ENCODE results near the gene C12orf54. TPM values are rescaled to one million over a fixed set of nuclear protein-coding genes. Genes with fewer than 3 reads are reported as not detected.
"Not testable (repeated sequence)": the region's sequence is repeated elsewhere in the genome, so short reads cannot be mapped to it uniquely, and the experiment has no call there.

C12orf54 gene
- total RNA-seq, 1 experiment from 2014 or later = not detected

GRCh38 chr12:48454667-48455066 lies 27.6 kb upstream of the C12orf54 start:
- Mint-ChIP-seq H3K4me3 (ENCODE audit: low read depth, unreplicated experiment) (no peak overlapping the region), H3K27ac (ENCODE audit: unreplicated experiment) (no peak overlapping the region), H3K36me3 (ENCODE audit: insufficient read depth, unreplicated experiment) (no peaks in the 10 kb centered on the region), H3K4me1 (ENCODE audit: low read depth, unreplicated experiment) (no peaks in the 10 kb centered on the region), H3K27me3 (ENCODE audit: unreplicated experiment) (peaks cover 69% of the 10 kb centered on the region), H3K9me3 (ENCODE audit: low read depth, unreplicated experiment) (no peaks in the 10 kb centered on the region)
- CTCF ChIA-PET = interaction anchor here (1.0 to 1.1 kb wide), 2 partner anchors 164 to 257 kb away, joined by 4 read pairs; no protein-coding TSS in a partner anchor
- no peak for DNase-seq
- BruUV-seq (replicated peaks) = no TSS peak
- no peak for TF ChIP-seq CTCF (IDR thresholded peaks at IDR 0.05; ENCODE audit: unreplicated experiment)
- intact Hi-C loops (cut with micrococcal nuclease; ENCODE audit: unreplicated experiment) = no loop called here

- intact Hi-C loops (cut with micrococcal nuclease; ENCODE audit: unreplicated experiment) = no loop called here
- no peak for DNase-seq
- TF ChIP-seq CTCF (IDR thresholded peaks at IDR 0.05; ENCODE audit: unreplicated experiment) = no peak
- CTCF ChIA-PET = interaction anchor here (1.0 to 1.1 kb wide), 2 partner anchors 163 to 257 kb away, joined by 4 read pairs; no protein-coding TSS in a partner anchor
- no peak overlapping the region for H3K27ac Mint-ChIP-seq (ENCODE audit: unreplicated experiment)
- no TSS peak for BruUV-seq (replicated peaks)
- no peaks in the 10 kb centered on the region for H3K36me3 Mint-ChIP-seq (ENCODE audit: insufficient read depth, unreplicated experiment)
- H3K4me3 Mint-ChIP-seq (ENCODE audit: low read depth, unreplicated experiment) = no peak overlapping the region
- H3K27me3 Mint-ChIP-seq (ENCODE audit: unreplicated experiment) = peaks cover 69% of the 10 kb centered on the region
- no peaks in the 10 kb centered on the region for H3K4me1 Mint-ChIP-seq (ENCODE audit: low read depth, unreplicated experiment)
- no peaks in the 10 kb centered on the region for H3K9me3 Mint-ChIP-seq (ENCODE audit: low read depth, unreplicated experiment)
Observed at GRCh38 chr12:48455116-48455515, 27.2 kb upstream of the C12orf54 start.

- H3K27me3 Mint-ChIP-seq (ENCODE audit: unreplicated experiment) = peaks cover 75% of the 10 kb centered on the region
- TF ChIP-seq CTCF (IDR thresholded peaks at IDR 0.05; ENCODE audit: unreplicated experiment) = no peak
- no peaks in the 10 kb centered on the region for H3K4me1 Mint-ChIP-seq (ENCODE audit: low read depth, unreplicated experiment)
- no peak overlapping the region for H3K4me3 Mint-ChIP-seq (ENCODE audit: low read depth, unreplicated experiment)
- no peak for DNase-seq
- H3K36me3 Mint-ChIP-seq (ENCODE audit: insufficient read depth, unreplicated experiment) = no peaks in the 10 kb centered on the region
- intact Hi-C loops (cut with micrococcal nuclease; ENCODE audit: unreplicated experiment) = no loop called here
- H3K27ac Mint-ChIP-seq (ENCODE audit: unreplicated experiment) = no peak overlapping the region
- no peaks in the 10 kb centered on the region for H3K9me3 Mint-ChIP-seq (ENCODE audit: low read depth, unreplicated experiment)
- CTCF ChIA-PET = interaction anchor here (0.6 kb wide), 1 partner anchor 12 kb away, joined by 3 read pairs; no protein-coding TSS in a partner anchor
- BruUV-seq (replicated peaks) = no TSS peak
Observed at GRCh38 chr12:48459259-48459658, 23.0 kb upstream of the C12orf54 start.

GRCh38 chr12:48469027-48469426 lies 13.3 kb upstream of the C12orf54 start:
- H3K4me3 Mint-ChIP-seq (ENCODE audit: low read depth, unreplicated experiment); intact Hi-C loops (cut with micrococcal nuclease; ENCODE audit: unreplicated experiment); DNase-seq; H3K36me3 Mint-ChIP-seq (ENCODE audit: insufficient read depth, unreplicated experiment); H3K27ac Mint-ChIP-seq (ENCODE audit: unreplicated experiment); BruUV-seq (replicated peaks); CTCF ChIA-PET; H3K4me1 Mint-ChIP-seq (ENCODE audit: low read depth, unreplicated experiment): not testable (repeated sequence)
- Mint-ChIP-seq H3K9me3 (ENCODE audit: low read depth, unreplicated experiment) (peaks cover 17% of the 10 kb centered on the region), H3K27me3 (ENCODE audit: unreplicated experiment) (peaks cover 24% of the 10 kb centered on the region)

- BruUV-seq (replicated peaks) = no TSS peak
- no peaks in the 10 kb centered on the region for H3K4me1 Mint-ChIP-seq (ENCODE audit: low read depth, unreplicated experiment)
- intact Hi-C loops (cut with micrococcal nuclease; ENCODE audit: unreplicated experiment) = no loop called here
- peaks cover 17% of the 10 kb centered on the region for H3K9me3 Mint-ChIP-seq (ENCODE audit: low read depth, unreplicated experiment)
- H3K4me3 Mint-ChIP-seq (ENCODE audit: low read depth, unreplicated experiment) = no peak within 1 kb of the TSS
- no peak for DNase-seq
- peaks cover 29% of the 10 kb centered on the region for H3K27me3 Mint-ChIP-seq (ENCODE audit: unreplicated experiment)
- no peak for TF ChIP-seq CTCF (IDR thresholded peaks at IDR 0.05; ENCODE audit: unreplicated experiment)
- H3K27ac Mint-ChIP-seq (ENCODE audit: unreplicated experiment) = no peak within 1 kb of the TSS
- H3K36me3 Mint-ChIP-seq (ENCODE audit: insufficient read depth, unreplicated experiment) = no peaks in the 10 kb centered on the region
- CTCF ChIA-PET = no interaction called here
Observed at GRCh38 chr12:48472259-48472658, 10.0 kb upstream of the C12orf54 start, which contains the start of gene ANP32D. Gene ANP32D (plus strand): TSS chr12:48472559. CDS start chr12:48472665, 106 bp downstream.

Measured in Calu3 (cell line).